Neural cell (in vitro differentiated cells): ENCODE measurements around the gene KRT14.

ENCODE experiments used
- CTCF ChIP-seq: fragments of 450-650 bp; IDR thresholded peaks from 2 replicates; pipeline ENCODE4 v1.5.1; 2014; ENCODE audit warnings: antibody characterized with exemption, mild to moderate bottlenecking, moderate library complexity; ENCODE audit not compliant: poor library complexity, severe bottlenecking
- EP300 ChIP-seq: fragments of 450-650 bp; conservative IDR thresholded peaks from 2 replicates; pipeline ENCODE4 v1.6.1; 2014; ENCODE audit warnings: antibody characterized with exemption, mild to moderate bottlenecking, moderate library complexity; ENCODE audit not compliant: poor library complexity, severe bottlenecking
- EZH2 ChIP-seq: fragments of 200-600, 300-800 bp; shearing (Covaris generic), sonication (generic); IDR thresholded peaks from 2 replicates; pipeline ENCODE4 v1.6.1; 2014; ENCODE audit warnings: antibody characterized with exemption, low read length, borderline replicate concordance, mild to moderate bottlenecking; ENCODE audit not compliant: insufficient read depth, poor library complexity, severe bottlenecking
- MXI1 ChIP-seq: fragments of 450-650 bp; conservative IDR thresholded peaks from 2 replicates; pipeline ENCODE4 v1.6.1; 2014; ENCODE audit warnings: antibody characterized with exemption, mild to moderate bottlenecking; ENCODE audit not compliant: poor library complexity, severe bottlenecking
- REST ChIP-seq: IDR thresholded peaks from 2 replicates; pipeline ENCODE4 v1.6.1; 2012; ENCODE audit warnings: borderline replicate concordance

- no peak for TF ChIP-seq CTCF
- no peak for TF ChIP-seq MXI1
- TF ChIP-seq EP300: no peak
- no peak for TF ChIP-seq EZH2
- TF ChIP-seq REST: no peak
Observed at GRCh38 chr17:41594363-41594915, 7.7 kb upstream of the KRT14 start.
